HG02981 (cell line): ENCODE measurements around the gene COL13A1.

Source experiments
- ATAC-seq: cut with Tn5 transposase; IDR thresholded peaks from one replicate; pipeline ENCODE4 v1.9.1; 2021; ENCODE audit warnings: mild to moderate bottlenecking, moderate library complexity; ENCODE audit not compliant: unreplicated experiment

The COL13A1 gene

DNA sequence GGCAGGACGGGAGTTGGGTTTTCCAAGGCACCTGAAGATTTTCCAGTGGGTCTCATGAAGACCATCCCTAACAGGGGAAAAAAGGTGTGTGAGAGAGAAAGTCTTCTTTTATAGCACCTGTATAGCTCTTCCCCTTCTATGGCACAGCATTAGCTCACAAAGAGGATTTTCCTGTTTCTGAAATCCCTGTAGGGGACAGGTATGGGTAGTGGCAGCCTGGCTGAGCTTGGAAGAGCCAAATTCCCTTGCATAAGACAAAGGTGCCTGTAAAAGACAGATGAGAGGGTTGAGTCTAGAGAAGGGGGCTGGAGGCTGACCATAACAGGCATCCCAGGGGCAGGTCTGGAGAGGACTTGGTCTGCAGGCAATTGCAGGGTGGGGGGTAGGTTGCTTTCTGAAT, 63.7 kb downstream of the COL13A1 start:
- no peak for ATAC-seq

DNA sequence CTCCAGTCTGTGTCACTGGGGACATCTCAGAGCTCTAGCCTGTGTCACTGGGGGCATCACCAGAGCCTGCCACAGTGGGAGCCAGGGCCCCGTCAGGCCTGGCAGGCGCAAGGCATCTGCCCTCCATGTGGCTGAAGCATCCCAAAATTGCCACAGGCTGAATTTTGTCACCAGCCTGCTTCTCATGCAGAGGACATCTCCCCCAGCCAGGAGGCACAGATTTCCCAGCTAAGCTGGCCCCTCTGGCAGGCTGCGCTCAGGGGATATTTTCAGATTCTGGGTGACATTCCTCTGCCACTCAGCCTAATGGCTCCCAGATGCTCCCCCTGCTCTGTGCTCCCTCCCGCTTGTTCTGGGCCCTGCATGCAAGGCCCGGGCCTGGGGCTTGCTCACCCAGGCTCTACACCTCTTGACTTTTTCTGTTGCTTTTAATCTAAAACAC, 64.6 kb downstream of the COL13A1 start:
- ATAC-seq: no peak

DNA sequence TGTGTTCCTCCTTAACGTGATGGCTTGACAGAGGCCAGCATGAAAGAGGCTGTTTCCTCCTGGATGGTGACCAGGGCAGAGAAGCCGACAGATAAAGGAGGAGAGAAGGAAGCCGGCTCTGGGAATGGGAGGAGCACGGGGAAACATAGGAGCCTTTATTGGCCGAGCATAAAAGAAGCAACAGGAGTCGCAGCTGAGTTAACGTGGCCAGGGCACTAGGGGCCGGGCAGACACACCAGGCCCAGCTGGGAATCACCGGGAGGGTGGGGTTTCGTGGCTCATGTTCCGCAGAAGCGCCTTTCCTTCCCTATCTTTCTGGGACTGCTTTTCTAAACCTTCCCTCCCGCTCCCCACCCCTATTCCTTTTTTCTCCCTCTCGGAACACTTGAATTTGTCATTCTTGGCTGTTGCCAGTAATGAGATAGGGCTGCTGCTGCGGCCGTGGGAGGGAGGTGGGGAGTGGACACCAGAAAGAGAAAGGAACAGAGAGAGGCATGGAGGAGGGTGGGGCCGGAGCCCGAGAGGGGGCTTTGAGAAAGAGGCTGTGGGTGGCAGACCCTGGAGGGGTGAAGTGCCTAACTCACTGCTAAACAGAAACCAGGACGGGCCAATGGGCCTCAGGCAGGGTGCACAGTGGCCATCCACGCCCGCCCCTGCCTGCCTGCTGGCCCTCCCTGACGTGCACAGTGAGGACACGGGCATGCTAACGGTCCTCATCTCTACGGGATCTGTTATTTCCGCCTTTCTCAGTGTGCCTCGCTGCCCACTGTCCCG, 65.2 kb downstream of the COL13A1 start:
- ATAC-seq: no peak

DNA sequence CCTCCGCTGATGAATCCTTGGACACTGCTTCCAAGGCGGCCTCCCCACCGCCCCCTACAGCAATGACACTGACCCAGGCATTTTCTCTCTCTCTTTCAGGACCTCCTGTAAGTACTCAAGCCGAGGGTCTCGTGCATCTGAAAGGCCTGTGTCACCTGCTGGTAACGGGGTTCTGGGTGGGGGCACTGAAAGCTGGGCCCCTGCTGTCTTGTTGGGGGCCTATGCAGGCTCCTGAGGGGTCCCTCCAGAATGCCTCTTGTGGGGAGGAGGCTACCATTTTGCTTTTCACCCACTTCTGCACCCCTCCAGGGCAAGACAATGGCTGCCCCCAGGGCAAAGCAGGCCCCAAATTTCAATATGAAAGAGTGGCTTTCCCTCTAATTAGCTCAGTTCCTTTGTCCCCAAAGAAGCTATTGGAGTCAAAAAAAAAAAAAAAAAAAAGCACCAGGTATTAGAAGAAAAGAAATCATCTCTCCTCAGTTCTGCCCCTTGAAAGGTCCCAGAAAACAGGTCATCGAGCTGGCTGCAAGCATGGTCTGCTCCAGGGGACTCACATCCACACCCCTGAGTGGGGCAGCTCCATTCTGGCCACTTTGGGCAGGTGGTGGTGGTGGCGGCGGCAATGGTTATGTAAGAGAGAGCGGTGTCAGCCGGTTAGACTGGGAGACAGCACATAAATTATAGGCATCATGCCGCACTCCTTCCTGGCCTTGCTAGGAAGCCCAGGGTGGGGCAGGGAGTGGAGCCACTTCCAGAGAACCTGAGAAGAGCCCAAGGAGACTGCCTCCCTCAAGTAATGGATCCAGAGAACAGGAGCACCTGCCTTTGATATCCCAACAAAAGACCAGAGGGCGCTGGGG, 66.2 kb downstream of the COL13A1 start:
- ATAC-seq: no peak

DNA sequence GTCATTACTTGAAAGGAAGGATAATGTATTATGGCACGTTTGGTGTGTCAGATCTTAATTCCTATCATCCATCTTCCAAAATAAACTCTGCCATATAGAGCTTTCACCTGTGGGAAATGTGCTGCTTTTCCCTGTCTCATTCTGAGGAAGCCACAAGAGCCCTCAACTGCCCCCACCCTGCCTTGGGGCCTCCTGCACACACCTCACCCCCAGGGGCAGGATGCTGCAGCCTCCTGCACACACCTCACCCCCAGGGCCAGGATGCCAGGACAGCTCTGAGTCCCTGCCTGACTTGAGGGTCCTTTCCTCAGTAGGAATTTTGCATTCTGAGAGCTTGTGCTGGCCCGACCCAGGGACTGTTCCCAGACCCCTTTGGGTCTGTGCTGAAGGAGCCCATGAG, 67.1 kb downstream of the COL13A1 start:
- no peak for ATAC-seq

GRCh38 chr10:69869291-69869961, 67.7 kb downstream of the COL13A1 start:
- no peak for ATAC-seq

DNA sequence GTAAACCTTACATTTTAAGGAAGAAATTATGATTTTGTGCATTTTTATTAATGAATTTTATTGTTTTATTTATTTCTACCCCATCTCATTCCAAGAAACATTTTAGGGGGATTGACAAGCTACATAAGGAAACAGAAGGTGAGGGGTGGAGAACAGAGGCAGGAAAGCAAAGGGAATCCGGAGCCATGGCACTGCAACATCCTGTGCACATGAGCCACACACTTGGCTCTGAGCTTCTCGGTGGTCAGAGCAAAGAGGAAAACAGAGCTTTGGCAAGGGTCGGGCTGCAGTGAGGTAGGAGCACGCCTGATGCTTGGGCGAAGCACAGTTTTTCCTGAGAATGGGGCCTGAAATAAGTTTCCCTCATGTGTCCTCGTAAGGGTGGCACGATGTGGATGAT, 68.9 kb downstream of the COL13A1 start:
- ATAC-seq: no peak

- no peak for ATAC-seq
Measured at GRCh38 chr10:69871074-69871473, 69.4 kb downstream of the COL13A1 start.

- no peak for ATAC-seq
Measured at GRCh38 chr10:69872323-69872722, 70.6 kb downstream of the COL13A1 start.

DNA sequence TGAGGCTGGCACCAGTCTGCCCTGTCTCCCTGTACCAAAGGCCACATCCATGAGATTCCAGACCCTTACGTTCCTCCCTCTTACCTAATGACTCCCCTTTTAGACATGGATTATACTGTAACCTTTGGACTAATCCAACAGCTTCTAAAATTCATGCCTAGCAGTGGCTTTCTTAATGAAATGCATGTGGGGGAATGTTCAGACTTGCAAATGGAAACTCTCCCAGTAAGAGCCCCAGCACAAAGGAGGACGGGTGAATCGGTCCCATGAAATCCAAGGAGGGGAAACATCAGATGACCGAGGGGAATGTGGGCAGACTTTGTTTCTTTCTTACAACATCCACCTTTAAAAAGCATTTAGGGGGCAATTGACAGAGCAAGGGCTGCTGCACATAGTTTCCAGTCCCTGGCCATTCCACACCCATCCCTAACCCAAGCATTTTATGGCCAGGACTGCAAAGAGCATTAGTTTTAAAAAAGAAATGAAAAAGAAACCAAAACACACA, 71.5 kb downstream of the COL13A1 start:
- ATAC-seq: no peak

- ATAC-seq: no peak
Measured at GRCh38 chr10:69874449-69874848, 72.7 kb downstream of the COL13A1 start.

GRCh38 chr10:69875856-69876255, 74.2 kb downstream of the COL13A1 start:
- no peak for ATAC-seq

GRCh38 chr10:69876286-69876685, 74.6 kb downstream of the COL13A1 start:
- no peak for ATAC-seq

DNA sequence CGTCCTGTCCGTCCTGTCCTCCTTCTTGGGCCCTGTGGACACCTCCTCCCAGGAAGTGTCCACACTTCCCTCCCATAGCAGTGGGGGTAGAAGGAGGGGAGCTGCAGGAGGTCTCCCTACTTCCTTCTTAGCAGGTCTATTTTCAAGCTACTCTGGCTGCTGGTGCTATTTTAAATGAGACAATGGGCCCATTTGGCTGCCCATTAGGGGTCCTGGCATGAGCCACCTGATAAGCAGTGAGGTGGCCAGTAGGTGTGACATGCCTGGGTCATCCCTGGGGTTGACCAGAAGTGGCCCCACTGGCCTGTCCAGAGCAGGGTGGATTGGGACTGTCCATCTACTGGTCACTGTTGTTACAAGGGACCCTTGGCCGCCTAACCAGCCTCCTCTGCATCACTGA, 75.2 kb downstream of the COL13A1 start:
- no peak for ATAC-seq

DNA sequence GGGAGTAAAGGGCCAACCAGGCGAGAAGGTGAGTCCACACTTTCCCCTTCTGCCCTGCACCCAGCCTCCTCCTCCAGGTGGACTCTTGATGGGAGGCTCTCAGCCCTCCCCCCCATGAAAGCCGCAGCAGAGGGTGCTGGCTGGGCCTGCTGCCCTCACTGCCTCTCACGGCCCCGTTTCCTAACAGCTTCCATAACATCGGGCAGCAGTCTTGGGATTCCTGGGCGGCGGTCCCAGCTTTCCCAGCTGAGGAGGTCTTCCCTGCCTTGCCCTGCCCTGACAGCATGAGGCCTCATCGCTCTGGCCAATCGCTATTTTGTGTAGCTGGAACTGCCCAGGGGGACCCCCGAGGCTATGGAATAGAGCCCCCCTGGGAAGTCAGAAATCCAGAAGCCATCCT, 76.3 kb downstream of the COL13A1 start:
- no peak for ATAC-seq

- ATAC-seq: no peak
Measured at GRCh38 chr10:69878951-69879350, 77.2 kb downstream of the COL13A1 start.

DNA sequence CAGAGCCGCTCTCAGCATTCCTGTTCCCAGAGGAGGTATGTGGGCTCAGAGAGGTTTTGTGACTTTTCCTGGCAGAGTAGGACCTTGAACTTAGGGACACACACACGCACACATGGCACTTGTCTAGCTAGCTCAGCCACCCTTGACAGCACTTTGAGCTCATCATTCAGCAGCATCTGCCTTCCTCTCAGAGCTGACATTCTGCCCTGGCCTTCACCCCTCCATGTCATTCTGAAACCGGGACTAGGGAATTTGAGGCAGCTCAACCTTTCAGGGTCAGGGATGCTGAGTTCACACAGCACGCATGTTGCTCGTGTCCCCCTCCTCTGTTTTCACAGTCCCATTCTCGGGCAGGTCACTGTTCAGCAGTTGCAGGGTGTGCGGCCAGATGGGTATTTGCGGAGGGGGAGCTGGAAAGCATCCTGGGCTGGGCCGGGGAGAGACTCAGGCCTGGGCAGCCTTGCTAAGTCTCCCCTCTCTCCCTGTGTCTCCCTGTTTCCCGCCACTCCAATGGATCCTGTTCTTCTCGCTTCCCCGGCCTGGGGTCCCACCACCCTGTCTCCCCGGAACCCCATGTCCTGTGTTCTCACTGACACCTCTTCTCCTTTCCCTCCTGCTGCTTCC, 78.0 kb downstream of the COL13A1 start:
- no peak for ATAC-seq

GRCh38 chr10:69880301-69881081, 78.8 kb downstream of the COL13A1 start:
- no peak for ATAC-seq

DNA sequence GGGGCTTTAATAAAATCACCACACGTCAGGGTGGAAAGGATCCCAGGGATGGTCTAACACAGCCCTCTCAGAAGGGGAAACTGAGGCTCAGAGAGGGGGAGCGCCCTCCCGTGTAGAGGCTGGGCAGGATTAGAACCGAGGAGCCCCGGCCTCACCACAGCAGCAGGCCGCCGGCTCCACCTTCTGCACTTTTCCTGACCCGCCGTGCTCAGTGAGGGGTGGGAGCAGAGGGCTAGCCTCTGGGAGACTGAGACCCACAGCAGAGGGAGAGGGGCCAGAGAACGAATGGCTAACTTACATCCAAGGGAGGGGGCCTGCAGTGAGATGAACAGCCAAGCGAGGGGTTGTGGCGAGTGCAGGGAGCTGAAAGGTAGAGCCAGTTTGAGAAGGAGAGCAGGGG, 79.5 kb downstream of the COL13A1 start:
- ATAC-seq: no peak
